Hepatocyte (in vitro differentiated cells): ENCODE results near the gene STATH.
"Not testable (repeated sequence)": the region's sequence is repeated elsewhere in the genome, so short reads cannot be mapped to it uniquely, and the experiment has no call there.

Experiments used
- EZH2 ChIP-seq: fragments of 200-600 bp; sonication (generic); IDR thresholded peaks from 2 replicates; pipeline ENCODE4 v1.6.1; 2016; ENCODE audit warnings: antibody characterized with exemption, mild to moderate bottlenecking, borderline replicate concordance
- TF ChIP-seq, protein P1 (sequence below): fragments of 200-600 bp; sonication (generic); IDR thresholded peaks from 2 replicates; pipeline ENCODE4 v1.5.1; 2016; ENCODE audit warnings: antibody characterized with exemption, mild to moderate bottlenecking; ENCODE audit not compliant: poor library complexity

DNA sequence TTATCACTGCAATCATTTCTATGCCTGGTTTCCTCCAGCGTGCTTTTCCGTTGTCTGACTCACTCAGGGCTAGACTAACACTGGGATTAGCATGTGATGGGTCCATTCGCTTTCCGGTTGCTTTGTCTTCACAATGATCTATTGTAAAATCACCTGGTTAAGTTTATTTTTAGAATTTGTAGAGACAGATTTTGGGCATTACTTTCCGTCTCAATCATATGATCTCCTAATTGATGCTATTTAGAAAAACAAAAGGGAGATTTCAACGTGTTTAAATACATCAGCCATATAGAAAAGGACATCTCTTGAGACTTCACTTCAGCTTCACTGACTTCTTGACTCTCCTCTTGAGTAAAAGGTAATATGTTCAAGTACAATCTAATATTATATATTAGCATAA is 54.4 kb downstream of the STATH start, which contains the start of gene HTN1:
- TF ChIP-seq, protein P1, sequence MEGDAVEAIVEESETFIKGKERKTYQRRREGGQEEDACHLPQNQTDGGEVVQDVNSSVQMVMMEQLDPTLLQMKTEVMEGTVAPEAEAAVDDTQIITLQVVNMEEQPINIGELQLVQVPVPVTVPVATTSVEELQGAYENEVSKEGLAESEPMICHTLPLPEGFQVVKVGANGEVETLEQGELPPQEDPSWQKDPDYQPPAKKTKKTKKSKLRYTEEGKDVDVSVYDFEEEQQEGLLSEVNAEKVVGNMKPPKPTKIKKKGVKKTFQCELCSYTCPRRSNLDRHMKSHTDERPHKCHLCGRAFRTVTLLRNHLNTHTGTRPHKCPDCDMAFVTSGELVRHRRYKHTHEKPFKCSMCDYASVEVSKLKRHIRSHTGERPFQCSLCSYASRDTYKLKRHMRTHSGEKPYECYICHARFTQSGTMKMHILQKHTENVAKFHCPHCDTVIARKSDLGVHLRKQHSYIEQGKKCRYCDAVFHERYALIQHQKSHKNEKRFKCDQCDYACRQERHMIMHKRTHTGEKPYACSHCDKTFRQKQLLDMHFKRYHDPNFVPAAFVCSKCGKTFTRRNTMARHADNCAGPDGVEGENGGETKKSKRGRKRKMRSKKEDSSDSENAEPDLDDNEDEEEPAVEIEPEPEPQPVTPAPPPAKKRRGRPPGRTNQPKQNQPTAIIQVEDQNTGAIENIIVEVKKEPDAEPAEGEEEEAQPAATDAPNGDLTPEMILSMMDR: not testable (repeated sequence)
- TF ChIP-seq EZH2: not testable (repeated sequence)
